Activated CD4-positive, alpha-beta memory T cell treated with anti-CD3 and anti-CD28 coated beads for 36 hours (primary cell): ENCODE results near the gene MAS1L. TPM values are rescaled to one million over a fixed set of nuclear protein-coding genes. Genes with fewer than 3 reads are reported as not detected.

Experiments used
- CTCF ChIA-PET: fragments of 350-600 bp; sonication (Branson Sonifier 250); formaldehyde crosslinking; loops from one replicate; lab custom pipeline; 2021; ENCODE audit warnings: antibody characterized with exemption, inconsistent platforms; lab: Charles Lee
- POLR2A ChIA-PET: fragments of 350-600 bp; sonication (Branson Sonifier 250); formaldehyde crosslinking; loops from one replicate; lab custom pipeline; 2021; ENCODE audit warnings: antibody characterized with exemption; lab: Charles Lee
- DNase-seq: peaks from one replicate; pipeline ENCODE4 v3.0.0-alpha.2; 2020
- H3K27ac Mint-ChIP-seq: one replicate; pipeline ENCODE4 v1.8.0; 2021; ENCODE audit warnings: mixed read lengths
- H3K27me3 Mint-ChIP-seq: one replicate; pipeline ENCODE4 v1.8.0; 2021; ENCODE audit warnings: mixed read lengths
- H3K36me3 Mint-ChIP-seq: one replicate; pipeline ENCODE4 v1.8.0; 2021; ENCODE audit warnings: mixed read lengths
- H3K4me1 Mint-ChIP-seq: one replicate; pipeline ENCODE4 v1.8.0; 2021; ENCODE audit warnings: low read depth, mixed read lengths
- H3K4me3 Mint-ChIP-seq: one replicate; pipeline ENCODE4 v1.8.0; 2021; ENCODE audit warnings: mild to moderate bottlenecking, mixed read lengths
- H3K9me3 Mint-ChIP-seq: one replicate; pipeline ENCODE4 v1.8.0; 2021; ENCODE audit warnings: mixed read lengths
- intact Hi-C: fragments of 100-400 bp; cut with micrococcal nuclease; formaldehyde crosslinking; loops from one replicate; pipeline ENCODE4 v1.15.1; 2023
- total RNA-seq, 2 experiments: library from RNA; stranded (reverse); gene quantifications; one replicate each; pipeline ENCODE4 v1.2.3, GENCODE V29; 2021

The MAS1L gene
- total RNA-seq, 2 experiments from 2014 or later, result not detected

DNA sequence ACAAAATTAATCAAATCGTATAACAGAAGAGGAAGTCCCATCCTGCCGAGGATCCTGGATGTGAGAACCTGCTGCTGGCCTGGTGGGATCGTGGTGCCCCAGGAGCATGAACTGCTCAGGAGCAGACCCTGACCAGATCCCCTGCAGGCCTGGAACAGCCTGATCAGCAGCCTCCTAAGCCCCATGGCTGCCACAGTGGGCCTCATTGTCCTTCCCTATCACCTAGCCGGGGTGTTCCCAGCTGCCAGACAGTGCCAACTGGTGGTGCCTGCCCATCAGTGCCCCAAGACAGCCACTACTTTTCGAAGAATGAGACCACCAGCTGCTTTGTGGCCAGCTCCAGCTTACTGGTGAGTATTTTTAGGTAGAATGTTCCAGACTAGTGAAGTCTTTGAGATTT, 19.6 kb upstream of the MAS1L start:
- no peak overlapping the region for H3K27ac Mint-ChIP-seq
- no peaks in the 10 kb centered on the region for H3K9me3 Mint-ChIP-seq
- H3K36me3 Mint-ChIP-seq, result no peaks in the 10 kb centered on the region
- peaks cover 10% of the 10 kb centered on the region for H3K27me3 Mint-ChIP-seq
- no peak for DNase-seq
- no peak overlapping the region for H3K4me3 Mint-ChIP-seq
- ChIA-PET CTCF (no interaction called here), POLR2A (no interaction called here)
- no peaks in the 10 kb centered on the region for H3K4me1 Mint-ChIP-seq
- intact Hi-C loops, result no loop called here

DNA sequence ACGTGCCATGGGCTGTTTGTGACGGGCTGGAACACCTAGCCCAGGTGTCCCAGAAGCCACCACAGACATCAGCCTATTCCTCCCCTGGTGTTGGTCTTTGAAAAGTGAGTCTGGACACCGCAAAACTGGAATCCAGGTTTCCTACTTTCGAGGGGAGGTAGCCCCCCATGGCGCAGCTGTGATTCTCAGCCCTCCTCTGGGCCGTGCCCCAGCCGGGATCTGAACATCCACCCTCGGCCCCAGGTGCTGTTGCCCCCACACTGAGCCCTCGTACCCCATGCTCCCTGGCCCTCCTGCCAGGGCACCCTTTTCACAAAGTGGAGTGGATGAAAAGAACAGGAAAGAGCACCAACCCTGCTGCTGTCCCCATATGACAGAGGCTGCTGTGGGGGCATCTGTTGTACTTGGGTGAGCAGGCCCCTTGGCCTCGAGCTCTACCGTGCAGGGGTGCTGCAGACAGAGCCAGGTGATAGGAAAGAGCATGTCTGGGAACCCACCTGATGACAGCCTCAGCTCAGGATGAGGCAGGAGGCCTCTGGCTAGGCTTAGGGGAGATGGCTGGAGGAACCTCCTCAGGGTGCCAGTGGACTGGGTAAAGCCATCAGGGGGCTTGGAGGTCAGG, 18.8 kb upstream of the MAS1L start:
- no peak for DNase-seq
- Mint-ChIP-seq H3K27ac (no peak overlapping the region), H3K27me3 (peaks cover 8% of the 10 kb centered on the region), H3K4me1 (no peaks in the 10 kb centered on the region), H3K9me3 (no peaks in the 10 kb centered on the region), H3K36me3 (no peaks in the 10 kb centered on the region), H3K4me3 (no peak overlapping the region)
- ChIA-PET CTCF (no interaction called here), POLR2A (no interaction called here)
- intact Hi-C loops, result no loop called here

DNA sequence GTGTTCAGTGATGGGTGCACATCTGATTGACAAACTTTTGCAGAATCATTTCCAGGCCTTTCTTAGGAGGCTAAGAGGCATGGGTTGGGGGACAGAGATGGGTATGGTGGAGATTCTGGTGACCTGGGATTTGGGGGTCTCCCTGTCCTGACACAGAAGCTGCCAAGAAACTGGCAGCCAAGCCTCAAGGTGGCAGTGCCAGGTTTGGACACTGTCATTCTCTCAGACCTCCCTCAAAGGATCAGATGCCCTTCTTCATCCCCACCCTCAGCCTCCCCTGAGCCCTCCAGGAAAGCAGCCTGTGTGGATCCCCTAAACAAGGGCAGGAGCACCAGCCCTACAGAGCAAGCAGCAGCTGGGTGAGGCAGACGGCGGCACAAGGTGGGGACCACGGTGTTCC, 18.1 kb upstream of the MAS1L start:
- Mint-ChIP-seq H3K36me3 (no peaks in the 10 kb centered on the region), H3K9me3 (no peaks in the 10 kb centered on the region), H3K4me1 (no peaks in the 10 kb centered on the region), H3K27me3 (peaks cover 8% of the 10 kb centered on the region), H3K27ac (no peak overlapping the region), H3K4me3 (no peak overlapping the region)
- ChIA-PET CTCF (no interaction called here), POLR2A (no interaction called here)
- intact Hi-C loops, result no loop called here
- no peak for DNase-seq

DNA sequence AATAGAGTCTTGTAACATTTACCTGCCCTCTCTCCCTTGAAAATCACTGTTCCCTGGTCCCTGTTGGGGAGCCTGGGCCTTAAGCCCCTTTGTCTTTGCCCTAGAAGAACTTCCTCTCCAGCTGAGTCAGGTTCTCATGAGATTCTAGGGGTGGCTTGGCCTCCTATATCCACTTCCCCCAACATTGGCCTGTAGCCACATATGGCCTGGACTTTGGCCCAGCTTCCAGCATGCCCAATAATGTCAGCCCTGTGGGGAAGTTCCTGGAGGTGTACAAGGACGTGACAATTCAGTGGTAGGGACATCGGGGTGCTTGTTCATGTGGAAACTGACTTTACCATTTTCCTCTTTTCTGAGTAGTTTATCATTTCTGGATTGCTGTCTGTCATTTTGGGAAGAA, 17.2 kb upstream of the MAS1L start:
- no peaks in the 10 kb centered on the region for H3K4me1 Mint-ChIP-seq
- no peak for DNase-seq
- ChIA-PET CTCF (no interaction called here), POLR2A (no interaction called here)
- H3K9me3 Mint-ChIP-seq, result no peaks in the 10 kb centered on the region
- intact Hi-C loops, result no loop called here
- H3K27ac Mint-ChIP-seq, result no peak overlapping the region
- H3K4me3 Mint-ChIP-seq, result no peak overlapping the region
- H3K36me3 Mint-ChIP-seq, result no peaks in the 10 kb centered on the region
- peaks cover 11% of the 10 kb centered on the region for H3K27me3 Mint-ChIP-seq

DNA sequence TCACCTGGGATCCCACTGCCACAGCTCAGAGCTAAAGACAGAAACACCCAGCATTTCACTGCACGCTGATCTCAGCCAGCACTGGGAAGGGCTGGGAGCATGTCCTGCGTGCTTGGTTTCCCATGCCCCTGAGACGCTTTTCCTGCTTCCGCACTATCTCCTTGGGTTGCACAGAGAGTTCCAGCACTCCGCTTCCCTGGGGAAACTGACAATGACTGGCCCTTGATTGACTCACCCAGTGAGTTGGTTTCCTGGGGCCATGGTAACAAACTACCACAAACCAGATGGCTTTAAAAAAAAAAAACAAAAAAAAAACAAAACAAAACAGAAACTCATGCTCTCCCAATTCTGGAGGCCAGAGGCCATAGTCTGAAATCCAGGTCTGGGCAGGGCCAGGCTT, 14.8 kb upstream of the MAS1L start:
- intact Hi-C loops, result no loop called here
- H3K4me3 Mint-ChIP-seq, result no peak overlapping the region
- peaks cover 18% of the 10 kb centered on the region for H3K27me3 Mint-ChIP-seq
- no peaks in the 10 kb centered on the region for H3K36me3 Mint-ChIP-seq
- POLR2A ChIA-PET, result no interaction called here
- no peak overlapping the region for H3K27ac Mint-ChIP-seq
- CTCF ChIA-PET, result no interaction called here
- no peaks in the 10 kb centered on the region for H3K4me1 Mint-ChIP-seq
- H3K9me3 Mint-ChIP-seq, result no peaks in the 10 kb centered on the region
- no peak for DNase-seq

DNA sequence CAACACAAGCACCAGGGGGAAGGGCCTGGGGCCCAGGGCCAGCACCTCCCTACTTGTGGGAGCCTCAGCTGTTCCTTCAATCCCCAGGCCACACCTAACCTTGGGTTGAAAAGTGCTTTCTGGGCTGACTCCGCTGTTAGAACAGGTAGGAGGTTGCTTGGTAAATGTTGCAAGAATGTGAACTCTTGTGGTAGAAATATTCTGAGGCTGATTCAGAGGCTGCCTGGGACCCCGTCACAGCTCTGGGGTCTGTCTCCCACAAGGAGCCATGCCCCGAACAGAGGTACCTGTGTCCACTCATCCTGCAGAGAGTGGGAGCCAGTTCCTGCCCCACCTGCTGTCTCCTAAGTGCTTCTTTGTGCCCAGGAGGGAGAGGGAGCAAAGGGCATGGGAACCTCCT, 14.4 kb upstream of the MAS1L start:
- intact Hi-C loops, result no loop called here
- Mint-ChIP-seq H3K36me3 (no peaks in the 10 kb centered on the region), H3K9me3 (no peaks in the 10 kb centered on the region), H3K27me3 (peaks cover 22% of the 10 kb centered on the region), H3K4me3 (no peak overlapping the region), H3K27ac (no peak overlapping the region), H3K4me1 (no peaks in the 10 kb centered on the region)
- CTCF ChIA-PET, result no interaction called here
- POLR2A ChIA-PET, result no interaction called here
- no peak for DNase-seq

DNA sequence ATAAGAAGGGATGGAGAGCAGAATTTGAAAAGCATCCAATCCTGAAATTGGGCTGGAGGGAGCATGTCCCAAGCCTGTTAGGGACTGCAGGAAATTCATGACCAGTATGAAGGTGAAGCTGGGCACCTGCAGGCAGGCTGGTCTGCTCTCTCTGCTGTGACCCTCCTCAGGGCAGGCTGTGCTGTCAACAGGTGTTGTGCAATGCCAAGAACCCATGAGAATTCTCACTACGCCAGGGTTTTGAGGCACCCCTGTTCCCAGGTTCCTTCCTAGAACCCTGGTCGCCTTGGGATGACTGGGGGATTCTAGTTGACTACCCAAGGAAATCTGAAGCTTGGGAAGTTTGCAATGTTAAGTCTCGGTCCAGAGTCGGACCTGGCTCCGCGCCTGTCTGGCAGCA, 13.3 kb upstream of the MAS1L start:
- Mint-ChIP-seq H3K27me3 (peaks cover 27% of the 10 kb centered on the region), H3K9me3 (no peaks in the 10 kb centered on the region), H3K27ac (no peak overlapping the region), H3K4me1 (no peaks in the 10 kb centered on the region), H3K4me3 (no peak overlapping the region), H3K36me3 (no peaks in the 10 kb centered on the region)
- ChIA-PET POLR2A (no interaction called here), CTCF (interaction anchor here (0.6 kb wide), 1 partner anchor 669 kb away, joined by 3 read pairs; no protein-coding TSS in a partner anchor)
- no peak for DNase-seq
- intact Hi-C loops, result no loop called here

DNA sequence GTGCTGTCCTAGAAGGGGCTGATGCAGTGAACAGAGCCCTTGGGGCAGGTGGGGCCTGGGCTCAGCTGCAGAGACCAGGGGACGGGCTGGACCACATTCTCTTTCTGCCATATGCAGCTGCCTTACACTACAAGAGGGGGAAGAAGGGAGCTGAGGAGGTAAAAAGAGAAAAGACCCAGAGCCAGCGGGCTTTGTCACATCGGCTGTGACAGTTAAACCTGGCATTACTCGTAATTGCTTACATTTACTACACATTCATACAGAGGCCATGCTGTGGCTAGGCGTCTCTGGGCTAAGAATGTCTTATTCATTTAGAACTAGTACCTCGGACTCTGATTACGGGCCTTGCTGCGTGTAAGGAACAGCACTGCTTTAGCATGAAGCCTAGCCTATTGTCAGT, 12.8 kb upstream of the MAS1L start:
- H3K4me1 Mint-ChIP-seq, result no peaks in the 10 kb centered on the region
- intact Hi-C loops, result no loop called here
- no peaks in the 10 kb centered on the region for H3K36me3 Mint-ChIP-seq
- no peaks in the 10 kb centered on the region for H3K9me3 Mint-ChIP-seq
- no peak overlapping the region for H3K27ac Mint-ChIP-seq
- DNase-seq, result no peak
- CTCF ChIA-PET, result interaction anchor here (0.6 kb wide), 1 partner anchor 669 kb away, joined by 3 read pairs; no protein-coding TSS in a partner anchor
- peaks cover 27% of the 10 kb centered on the region for H3K27me3 Mint-ChIP-seq
- H3K4me3 Mint-ChIP-seq, result no peak overlapping the region
- POLR2A ChIA-PET, result no interaction called here

DNA sequence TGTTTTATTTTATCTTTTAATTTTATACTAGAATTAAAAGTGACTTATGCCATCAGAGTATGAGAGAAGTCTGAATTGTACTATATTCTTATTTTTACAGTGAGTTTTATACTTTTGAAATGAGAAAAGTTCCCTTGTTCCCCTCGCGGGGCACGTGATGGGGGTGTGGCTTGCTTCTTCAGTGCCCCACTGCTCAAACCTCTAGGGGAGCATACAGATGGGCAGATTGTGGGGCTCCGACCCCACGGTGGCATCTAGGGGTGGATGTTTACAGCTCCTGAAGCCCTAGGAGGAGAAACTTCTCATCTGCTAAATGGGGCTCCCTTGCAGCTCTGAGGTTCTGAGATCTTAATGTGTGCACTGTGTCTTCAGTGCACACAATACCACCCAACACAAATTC, 11.9 kb upstream of the MAS1L start:
- intact Hi-C loops, result no loop called here
- ChIA-PET POLR2A (no interaction called here), CTCF (no interaction called here)
- DNase-seq, result no peak
- no peaks in the 10 kb centered on the region for H3K4me1 Mint-ChIP-seq
- H3K27ac Mint-ChIP-seq, result no peak overlapping the region
- H3K36me3 Mint-ChIP-seq, result no peaks in the 10 kb centered on the region
- no peak overlapping the region for H3K4me3 Mint-ChIP-seq
- no peaks in the 10 kb centered on the region for H3K9me3 Mint-ChIP-seq
- H3K27me3 Mint-ChIP-seq, result peaks cover 27% of the 10 kb centered on the region

DNA sequence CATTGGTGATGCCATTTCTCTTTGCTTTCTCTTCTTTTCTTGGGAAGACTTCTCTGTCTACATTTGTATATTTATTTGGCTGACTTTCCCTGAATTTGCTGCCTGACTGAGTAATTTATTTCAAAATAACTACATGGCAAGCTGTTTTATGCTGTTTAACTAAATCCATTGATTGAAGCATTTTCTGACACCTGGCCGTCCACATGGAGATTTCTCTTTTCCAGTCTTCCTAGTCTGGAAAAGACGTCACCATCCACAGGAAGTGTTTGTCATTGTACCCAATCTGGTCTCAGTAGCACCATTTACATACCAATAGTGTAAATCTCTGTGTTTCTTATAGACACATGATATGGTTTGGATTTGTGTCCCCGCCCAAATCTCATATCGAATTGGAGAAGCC, 9.2 kb upstream of the MAS1L start:
- Mint-ChIP-seq H3K4me3 (no peak overlapping the region), H3K27me3 (peaks cover 25% of the 10 kb centered on the region), H3K4me1 (no peaks in the 10 kb centered on the region), H3K27ac (no peak overlapping the region), H3K9me3 (no peaks in the 10 kb centered on the region), H3K36me3 (no peaks in the 10 kb centered on the region)
- DNase-seq, result no peak
- ChIA-PET POLR2A (no interaction called here), CTCF (no interaction called here)
- intact Hi-C loops, result no loop called here

DNA sequence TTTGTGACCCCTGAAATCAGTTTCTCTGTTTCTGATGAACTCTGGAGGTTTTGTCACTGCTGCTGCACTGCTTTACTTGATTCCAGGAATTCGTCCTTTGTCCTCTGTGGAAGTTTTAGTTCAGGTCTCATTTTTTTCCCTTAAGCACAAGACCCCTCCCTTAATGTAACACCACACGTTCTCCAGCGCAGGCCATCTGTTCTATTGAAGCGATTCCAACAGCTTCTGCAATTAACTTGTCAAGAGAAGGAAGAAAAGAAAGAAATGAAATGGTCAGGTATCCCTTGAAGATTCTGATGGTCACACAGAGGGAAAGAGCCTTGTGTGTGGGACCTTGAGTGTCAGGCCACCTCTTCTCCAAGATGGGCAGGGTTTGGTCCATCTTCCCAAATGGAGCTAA, 7.8 kb upstream of the MAS1L start:
- Mint-ChIP-seq H3K36me3 (no peaks in the 10 kb centered on the region), H3K27me3 (peaks cover 25% of the 10 kb centered on the region), H3K27ac (no peak overlapping the region), H3K9me3 (no peaks in the 10 kb centered on the region), H3K4me1 (no peaks in the 10 kb centered on the region), H3K4me3 (no peak overlapping the region)
- intact Hi-C loops, result no loop called here
- CTCF ChIA-PET, result no interaction called here
- POLR2A ChIA-PET, result no interaction called here
- DNase-seq, result no peak

DNA sequence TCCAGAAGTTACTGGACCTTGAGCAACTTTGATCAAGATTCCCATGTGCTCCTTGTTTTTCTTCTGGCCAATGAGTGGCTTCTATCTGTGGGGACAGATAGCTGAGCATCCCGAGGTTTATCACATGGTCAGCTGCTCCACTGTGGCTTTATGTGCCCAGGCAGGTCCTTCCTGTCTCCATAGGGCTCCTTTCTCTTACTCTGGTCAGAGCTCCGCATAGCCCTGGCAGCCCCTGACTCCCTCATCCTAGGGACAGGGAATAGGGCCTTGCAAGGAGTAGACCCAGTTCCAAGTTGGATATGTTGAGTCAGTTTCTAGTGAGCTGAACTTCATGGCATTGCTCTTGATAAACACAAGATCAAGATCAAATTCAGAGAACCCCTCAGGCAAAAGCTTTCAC, 6.4 kb upstream of the MAS1L start:
- Mint-ChIP-seq H3K27ac (no peak overlapping the region), H3K4me1 (no peaks in the 10 kb centered on the region), H3K4me3 (no peak overlapping the region), H3K27me3 (peaks cover 28% of the 10 kb centered on the region), H3K36me3 (no peaks in the 10 kb centered on the region), H3K9me3 (no peaks in the 10 kb centered on the region)
- ChIA-PET CTCF (no interaction called here), POLR2A (no interaction called here)
- DNase-seq, result no peak
- intact Hi-C loops, result no loop called here

DNA sequence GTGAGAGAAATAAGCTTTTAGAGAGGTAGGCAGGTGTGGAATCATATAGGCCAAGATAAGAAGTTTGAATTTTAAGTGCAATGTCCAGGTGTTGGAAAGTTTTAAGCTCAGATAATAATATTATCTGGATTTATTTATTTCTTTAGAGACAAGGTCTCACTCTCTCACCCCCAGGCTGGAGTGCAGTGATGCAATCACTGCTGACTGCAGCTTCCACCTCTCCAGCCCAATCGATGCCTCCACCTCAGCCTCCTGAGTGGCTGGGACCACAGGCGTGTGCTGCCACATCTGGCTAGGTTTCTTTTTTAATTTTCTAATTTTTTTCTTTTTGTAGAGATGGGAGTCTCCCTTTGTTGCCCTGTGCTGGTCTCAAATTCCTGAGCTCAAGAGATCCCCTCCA, 5.5 kb upstream of the MAS1L start:
- ChIA-PET POLR2A (no interaction called here), CTCF (no interaction called here)
- intact Hi-C loops, result no loop called here
- Mint-ChIP-seq H3K4me1 (no peaks in the 10 kb centered on the region), H3K36me3 (no peaks in the 10 kb centered on the region), H3K9me3 (no peaks in the 10 kb centered on the region), H3K27ac (no peak overlapping the region), H3K4me3 (no peak overlapping the region), H3K27me3 (peaks cover 25% of the 10 kb centered on the region)
- no peak for DNase-seq
